ENCODE data around the gene POLG.
A peak's percentile ranks its signal among the peaks of the same experiment; 100 is the strongest.

The POLG gene

DNA sequence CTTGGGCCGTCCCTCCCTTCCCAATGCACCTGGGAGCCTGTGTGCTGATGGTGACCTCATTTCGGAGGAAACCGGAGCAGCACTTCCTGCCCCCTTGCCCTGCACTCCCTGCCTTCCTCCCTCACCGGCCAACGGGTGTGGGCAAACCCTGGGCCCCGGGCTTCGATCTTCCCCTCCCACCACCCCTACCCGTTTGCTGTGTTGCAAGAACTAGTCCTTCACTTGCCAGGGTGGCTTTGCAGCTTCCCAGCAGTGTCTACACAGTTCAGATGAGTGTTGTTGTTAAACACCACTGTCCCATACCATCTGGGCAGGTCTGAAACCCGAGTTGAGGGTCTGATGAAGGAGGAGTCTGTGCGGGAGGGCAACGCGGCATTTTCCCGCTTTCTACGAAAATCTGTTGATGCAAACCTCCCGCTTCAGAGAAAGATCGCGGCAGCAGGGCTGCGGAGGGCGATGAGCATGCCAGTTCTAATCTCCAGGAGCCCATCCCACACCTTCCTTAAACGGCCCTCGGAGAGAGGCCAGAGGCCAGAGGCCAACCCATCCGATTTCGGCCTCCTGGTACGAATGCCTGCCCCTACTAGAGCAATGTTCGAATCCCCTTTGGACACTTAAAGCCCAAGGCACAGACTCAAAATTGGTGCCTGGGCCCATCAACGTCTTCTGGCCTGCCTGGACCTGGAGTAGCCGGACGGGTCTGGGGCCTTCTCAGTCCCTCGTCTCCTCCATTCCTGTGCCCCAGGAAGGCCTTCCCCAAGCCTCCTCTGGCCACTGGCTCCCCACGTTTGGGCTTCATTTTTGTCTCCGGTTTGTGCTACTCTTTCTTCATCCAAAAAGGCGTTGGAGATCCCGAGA is 35.7 kb upstream of the POLG start:
- DNase-seq, result no peak

DNA sequence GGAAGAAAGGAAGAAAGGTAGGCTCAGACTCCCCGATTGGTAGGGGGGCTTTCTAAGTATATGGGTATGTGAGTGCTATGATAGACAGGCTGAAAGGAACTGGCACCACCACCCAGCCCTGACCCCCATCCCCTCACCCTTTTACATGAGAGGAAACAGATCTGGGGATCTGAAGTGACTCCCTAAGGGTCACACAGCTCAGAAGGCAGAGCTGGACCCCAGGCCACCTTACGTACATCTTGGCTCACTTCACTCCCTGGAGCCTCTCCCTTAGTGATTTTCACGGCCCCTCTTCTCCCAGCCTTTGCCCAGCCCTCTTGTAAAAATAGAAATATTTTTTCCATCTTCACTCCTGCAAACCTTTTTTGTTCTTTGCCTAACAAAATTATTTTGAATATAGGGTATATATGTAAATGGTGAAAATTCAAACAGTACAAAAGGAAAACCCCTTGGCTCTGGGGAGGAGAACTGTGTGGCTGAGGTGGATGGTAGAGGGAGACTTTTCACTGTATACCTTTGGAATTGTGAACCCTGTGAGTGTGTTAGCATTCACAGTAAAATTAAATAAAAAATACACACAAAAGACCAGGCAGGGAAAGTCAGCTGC is 34.8 kb upstream of the POLG start:
- DNase-seq, result no peak

DNA sequence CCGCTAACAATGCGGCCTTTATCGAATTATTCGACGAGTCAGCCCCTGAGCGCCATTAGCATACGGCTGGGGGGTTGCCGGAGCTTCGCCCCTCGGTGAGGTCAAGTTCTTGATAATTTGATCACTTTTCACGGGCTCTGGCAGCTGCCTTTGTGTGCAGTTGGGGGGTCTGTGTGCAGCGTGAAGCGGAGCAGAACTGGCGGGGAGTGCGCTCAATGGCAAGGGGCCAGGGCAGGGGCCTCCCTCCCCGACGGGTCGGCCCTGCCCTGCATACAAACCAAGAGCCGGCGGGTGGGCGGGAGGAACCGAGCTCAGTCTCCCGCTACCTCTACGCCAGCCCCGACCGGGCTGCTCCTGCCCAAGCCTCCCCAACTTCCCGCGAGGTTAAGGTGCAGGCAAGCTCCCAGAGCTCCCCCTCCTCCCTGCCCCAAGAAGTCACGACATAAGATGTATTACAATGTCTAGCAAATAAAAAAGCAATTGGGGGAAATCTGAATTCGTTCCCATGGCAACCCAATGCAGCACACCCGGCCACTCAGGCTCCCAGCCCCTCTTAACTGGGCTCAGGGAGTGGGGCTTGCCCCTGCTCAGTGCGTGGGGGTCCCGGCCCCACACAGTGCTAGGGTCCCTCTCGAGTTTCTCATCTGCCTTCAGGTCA is 34.1 kb upstream of the POLG start:
- DNase-seq, result no peak

DNA sequence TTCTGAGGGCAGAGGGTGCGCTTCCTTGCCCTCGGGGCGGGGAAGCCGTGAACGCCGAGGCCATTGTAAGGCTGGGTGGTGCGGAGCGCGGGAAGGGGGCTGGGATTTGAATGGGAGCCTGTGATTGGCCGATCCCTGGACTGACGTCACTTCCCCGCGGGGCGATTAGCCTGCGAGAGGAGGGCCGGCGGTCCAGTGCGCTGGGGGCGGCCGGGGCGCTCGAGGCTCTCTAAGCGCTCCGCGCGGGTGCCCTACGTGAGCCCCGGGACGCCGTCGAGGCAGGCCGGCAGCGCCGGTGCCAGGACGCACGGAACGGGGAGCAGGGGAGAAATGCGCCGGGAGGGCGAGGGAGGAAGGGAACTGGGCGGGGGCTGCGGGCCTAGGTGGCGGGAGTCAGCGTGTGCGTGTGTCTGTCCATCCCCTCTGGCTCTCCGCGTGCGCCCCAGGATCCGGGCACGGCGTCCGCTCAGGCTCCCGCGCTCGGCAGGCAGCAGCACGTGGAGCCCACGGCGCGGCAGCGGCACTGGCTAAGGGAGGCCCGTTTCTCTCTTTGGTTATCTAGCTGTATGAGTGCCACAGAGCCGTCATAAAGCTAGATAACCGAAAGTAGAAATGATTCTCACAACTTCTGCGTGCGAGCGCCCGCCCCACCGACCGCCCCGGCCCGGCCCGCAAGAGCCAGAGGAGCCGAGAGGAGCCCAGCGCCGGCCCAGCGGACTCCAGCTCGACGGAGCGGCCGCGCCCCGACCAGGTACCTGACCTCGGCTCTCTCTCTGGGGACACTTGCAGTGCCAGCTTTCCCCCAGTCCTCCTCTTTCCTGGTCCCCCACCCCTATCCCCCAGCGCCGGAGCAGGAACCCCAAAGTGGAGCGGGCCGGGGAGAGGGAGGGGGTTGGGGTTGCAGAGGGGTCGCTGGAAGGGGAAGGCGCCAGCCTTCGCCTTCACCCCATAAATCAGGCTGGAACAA is 33.1 kb upstream of the POLG start:
- DNase-seq, result no peak

DNA sequence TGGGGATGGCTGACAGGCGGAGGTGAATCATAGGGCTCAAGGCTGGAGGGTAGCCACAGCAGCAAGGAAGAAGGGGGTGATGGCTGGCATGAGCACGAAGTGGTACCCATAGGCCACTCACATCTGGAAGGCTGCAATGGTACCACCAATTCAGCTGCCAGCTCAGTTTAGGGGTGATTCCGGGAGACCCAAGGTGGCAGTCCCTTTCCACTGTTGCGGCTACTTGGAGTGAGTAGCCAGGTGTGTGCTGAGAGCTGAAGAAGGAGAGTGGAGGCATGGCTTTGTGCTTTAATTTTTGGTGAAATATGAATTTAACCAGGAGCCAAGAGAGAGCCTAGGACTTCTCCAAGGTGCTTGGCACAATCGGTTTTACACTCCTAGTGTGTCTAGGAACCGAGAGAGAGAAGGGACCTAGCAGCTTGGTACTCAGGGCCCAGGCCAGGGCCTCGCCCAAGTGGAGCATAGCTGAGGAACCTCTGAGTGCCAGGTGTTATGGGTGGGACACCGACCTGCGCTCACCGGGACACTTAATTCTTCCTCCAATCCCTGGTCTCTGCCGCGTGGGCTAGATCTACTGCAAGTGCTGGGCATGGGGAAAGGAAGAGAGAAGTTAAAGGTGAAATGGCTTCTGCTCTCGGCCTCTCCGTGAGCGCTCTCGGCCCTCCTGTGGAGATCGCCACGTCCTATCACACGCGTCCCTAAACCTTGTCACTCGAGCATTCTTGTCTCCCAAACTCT is 32.2 kb upstream of the POLG start:
- DNase-seq, result no peak

DNA sequence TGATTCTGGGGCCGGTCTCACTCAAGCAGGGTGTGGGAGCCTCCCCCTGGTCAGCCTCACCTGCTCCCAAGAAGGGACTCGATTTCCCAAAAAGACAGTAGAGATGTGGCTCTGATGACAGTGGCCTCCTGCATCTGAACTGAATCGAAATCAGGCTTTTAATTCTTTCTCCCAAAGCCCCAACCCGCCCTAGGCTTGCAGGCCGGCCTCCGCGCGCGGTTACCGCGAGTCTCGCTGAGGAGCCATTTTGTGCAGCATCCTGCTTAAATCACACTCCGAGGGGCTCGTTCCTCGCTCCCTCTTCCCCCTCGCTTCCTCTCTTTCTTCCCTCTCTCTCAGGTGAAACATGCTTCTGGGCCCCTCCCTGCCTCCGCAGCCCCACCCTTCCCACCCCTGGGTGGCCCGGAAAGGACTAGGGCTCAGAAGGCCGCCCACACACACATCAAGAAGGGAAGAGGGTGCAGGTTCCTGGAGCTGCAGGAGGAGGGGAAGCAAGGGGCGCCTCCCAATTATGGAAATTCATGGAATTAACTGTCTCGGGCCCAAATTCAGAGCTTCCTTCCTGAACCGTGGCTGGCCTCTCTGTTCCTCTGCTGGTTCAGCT is 30.9 kb upstream of the POLG start:
- DNase-seq, result no peak

DNA sequence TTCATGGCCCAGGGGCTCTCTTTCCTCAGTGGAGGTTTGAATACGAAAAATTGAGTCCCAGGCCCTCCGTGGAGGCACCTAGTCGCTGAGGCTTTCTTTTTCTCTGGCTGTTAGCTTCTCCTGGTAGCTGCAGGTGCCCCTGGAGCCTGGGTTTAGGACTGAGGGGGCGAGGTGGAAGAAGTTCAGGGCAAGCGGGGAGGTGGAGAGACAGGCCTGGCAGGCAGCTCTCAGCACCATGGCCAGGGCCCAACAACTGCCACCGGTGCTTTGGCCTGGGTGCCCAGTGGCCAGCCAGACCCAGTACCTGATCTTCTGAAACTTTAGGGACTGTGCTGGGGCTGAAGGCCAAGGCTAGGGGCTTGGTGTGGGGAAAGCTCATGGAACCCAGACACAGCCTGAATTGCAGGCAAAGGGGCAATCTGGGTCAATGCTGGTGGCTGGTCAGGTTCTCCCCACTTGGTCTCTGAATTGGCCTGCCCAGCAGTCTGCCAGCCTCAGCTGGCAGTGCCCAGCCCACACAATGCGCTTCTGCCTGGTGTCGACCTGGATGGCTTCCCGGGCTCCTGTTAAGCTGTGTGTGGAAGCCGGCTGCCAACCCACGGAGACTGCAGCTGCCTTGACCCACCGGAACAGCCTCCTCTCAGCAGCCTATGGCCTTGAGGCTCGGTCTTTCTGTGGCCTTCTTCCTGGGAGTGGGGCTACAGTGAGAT is 30.3 kb upstream of the POLG start:
- no peak for DNase-seq

DNA sequence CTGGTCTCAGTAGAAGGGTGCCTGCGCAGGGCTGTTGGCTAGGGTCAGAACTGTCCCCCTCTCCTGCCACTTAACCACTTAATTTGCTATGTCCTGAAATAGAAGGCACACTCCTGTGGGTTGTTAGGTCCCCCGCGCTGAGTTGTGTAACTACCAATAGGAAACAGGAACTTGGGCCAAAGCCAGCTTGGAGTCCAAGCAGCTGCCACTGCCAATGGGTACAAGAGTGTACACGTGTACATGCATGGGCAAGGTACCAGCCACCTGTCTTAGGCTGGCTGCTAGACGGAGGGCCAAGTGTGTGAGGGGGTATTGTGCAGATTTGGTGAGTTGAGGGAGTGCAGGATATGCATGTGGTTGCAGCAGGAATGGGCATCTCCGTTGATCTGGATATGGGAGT is 29.7 kb upstream of the POLG start:
- no peak for DNase-seq

DNA sequence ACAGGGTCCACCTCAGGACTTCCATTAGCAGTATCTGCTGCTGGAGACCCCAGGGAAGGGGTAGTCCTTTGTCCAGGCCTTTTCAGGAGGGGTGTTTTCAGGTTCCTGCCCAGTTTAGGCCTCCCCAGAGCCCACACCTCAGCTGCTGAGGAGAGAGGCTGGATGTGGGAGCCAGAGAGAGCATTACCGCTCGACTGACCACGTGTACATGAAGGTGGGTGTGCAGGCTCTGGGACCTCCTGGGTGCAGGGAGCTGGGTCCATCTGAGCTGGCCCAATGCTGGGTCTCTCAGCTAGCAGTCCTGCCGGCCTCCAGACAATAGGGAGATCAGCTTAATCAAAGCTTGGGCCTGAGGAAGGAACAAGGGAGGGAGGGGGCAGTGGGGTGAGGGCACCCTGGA is 29.1 kb upstream of the POLG start:
- DNase-seq, result no peak

DNA sequence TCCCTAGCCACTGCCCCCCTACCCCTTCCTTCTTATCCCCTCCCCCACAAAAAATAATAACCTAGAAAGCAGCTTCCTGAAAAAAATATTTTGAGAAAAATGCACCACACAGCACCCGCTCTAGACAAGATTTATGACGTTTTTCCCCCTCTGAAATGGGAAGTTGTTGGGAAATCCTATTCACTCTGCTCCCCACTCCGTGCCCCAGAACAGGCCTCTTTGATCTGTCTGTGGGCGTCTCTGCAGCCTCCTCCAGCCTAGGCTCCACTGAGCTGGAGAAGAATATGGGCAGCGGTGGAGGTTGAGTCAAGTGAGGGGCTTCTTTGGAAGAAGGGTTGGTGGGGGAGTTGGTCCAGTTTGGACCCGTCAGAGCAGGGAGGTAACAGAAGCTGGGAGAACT is 28.5 kb upstream of the POLG start:
- DNase-seq, result no peak

DNA sequence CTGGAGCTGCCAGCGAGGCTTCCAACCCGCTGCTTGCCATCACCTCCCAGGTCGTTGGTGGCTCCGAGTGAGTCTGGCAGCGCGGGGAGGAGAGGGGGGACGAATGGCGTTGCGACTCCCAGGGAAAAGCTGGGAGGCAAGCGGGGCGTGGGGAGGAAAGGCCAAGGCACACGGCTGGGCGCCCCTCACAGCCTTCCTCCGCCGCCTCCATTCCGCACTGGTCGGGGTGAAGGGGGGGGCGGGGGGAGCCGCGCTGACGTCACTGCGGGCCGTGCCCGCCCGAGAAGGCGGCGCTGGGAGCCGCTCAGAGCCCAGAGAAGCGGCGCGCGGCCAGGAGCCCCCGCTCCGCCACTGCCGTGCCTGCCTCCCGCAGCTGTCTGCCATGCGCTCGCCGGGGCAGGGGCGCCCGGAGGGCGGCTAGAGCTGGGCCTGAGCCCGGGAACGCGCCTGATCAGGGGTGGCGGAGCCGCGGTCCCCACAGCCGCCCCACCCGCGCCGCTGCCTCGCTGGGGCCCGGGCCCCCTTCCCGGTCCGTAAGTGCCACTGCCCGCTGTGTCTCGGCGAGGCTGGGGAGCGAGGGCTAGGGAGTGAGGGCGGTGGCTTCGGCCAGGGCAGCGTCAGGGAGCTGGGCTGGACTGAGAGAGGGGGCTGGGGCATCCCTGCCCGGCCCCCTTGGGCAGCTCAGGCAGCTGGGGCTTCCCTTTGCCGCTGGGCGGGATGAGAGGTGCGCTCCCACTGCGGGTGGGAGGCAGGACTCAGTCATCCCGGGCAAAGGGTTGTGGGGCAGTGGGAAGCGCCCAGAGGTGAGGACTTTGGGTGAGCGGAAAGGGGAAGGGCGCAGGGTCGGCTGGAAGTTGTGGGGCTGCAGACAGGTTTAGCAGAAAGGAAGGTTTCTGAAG is 27.8 kb upstream of the POLG start:
- no peak for DNase-seq

DNA sequence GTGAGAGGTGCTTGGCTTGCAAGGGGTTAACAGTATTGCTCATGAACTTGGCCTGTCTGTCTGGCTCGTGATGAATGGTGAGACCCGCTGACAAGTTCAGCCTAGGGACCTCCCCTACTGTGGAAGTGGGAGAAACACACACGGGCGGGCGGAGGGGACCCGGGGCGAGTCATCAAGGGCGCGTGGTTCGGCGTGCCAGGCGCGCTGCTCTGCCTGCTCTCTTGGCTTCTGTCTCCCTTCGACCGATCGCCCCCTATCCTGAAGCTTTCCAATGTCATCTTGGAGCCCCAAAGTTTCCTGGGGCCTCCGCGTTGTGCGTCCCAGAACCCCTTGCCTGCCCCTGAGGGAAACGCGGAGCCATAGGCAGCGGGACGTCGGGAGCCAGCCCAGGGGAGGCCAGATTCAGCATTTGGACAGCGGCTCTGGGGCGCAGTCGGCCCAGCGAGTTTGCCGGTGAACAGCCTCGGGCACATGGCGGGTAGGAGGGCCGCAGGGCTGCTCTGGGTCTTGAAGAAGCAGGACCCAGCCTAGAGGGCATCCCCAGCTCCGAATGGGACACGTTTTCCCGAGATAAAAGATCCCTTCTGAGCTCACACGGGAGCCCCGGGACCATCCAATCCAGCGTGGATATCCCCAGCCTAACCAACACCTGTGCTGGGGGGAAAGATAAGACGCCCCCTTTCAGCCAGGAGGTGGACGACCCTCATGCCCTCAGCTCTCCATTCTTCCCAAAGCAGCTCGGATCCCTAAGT is 27.0 kb upstream of the POLG start:
- peak; percentile 83 for DNase-seq

DNA sequence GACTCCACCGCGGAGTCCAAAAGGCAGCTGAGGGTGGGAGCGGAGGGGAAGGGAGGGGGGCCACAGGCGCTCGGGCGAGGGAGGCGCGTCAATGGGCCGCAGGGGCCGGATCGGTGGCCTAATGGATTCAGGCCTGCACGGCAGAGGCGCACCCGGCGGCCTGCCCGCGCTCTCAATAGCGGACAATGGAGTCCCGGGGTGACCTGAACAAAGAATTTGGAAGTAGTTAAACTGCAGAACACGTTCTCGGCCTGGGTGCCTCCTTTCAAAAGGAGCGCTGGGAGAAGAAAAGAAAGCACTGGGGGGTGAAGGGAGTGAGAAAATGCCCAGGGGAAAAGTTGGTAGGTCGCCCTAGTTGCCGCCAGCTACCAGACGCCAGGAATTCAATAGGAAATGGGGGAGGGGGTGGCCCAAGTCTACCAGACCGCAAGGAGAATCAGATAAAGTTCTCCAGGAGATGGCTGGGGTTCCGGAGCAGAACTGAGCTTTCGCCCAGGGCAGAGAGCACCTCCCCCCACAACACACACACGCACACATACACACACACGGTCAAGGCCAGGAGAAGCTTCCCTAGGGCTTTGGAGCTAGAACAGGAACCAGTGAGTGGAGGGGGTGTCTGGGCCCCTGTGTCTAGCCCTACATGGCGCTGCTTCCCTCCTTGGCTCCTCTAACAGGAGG is 25.8 kb upstream of the POLG start:
- no peak for DNase-seq

DNA sequence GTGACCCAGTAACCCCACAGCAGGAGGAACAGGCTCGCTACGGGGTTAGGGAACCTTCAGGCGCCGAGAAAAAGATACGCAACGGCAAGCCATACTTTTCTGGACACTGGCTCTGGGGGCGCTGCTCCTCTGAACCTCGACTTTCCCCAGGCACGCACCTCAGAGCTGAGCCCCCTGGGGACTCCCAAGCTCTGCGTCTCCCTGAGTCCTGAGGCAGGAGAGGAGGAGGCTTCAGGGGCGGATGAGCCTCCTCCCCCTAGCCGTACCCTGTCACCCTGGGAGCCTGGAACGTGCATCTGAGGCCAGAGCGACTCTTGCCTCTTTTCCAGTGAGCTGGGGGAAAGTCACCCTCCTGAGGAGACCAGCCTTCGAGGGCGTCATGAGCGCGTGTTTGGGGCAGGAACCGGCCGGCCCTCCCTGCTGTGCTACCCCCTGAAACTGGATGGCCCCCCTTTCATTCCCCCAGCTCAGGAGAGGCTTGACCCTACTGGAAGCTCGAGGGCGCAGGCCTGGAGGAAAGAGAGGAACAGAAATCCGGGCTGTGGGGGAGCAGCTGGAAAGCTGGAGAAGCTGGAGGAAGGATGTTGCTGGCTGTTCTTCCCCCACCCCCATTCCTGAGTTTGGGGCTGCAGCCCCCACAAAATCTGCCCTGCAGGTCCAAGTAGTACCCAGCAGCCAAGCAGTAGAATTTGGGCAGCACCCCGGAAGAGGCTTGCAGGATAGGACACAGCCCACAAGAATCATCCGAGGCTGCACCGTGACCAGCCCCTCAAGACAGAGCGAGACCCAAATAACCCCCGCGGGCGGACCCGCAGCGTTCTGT is 25.1 kb upstream of the POLG start:
- no peak for DNase-seq

DNA sequence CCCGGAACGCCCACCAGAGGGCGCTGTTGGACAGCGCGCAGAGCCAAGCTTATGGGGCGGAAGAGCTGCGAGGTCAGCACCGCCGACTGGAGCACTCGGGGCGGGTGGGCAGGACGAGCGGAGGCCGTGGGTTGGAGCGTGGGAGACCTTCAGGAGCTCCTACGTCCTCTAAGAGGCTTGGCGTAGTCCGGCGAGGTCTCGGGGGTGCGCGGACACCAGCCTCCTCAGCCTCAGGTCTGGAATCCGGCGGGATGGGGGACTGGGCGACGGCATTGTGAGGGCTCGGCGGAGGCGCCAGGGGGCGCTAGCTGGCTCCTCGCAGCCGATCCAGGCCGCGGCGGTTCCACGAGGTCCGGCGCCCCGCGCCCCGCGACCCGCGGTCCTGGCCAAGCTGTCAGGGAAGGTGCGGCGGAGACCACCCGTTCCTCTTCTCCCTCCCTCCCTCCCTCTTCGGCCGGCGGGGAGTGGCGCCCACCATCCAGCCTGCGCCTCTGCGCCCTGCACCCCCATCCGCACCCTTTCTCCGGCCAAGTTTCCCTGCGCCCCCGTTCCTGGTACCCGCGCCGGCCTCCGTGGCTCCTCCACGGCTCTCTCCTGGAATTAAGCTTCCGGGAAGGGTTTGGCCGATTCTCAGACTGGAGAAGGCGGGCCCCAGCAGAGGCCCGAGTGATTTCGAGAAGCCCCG is 24.3 kb upstream of the POLG start:
- peak; percentile 88 for DNase-seq

DNA sequence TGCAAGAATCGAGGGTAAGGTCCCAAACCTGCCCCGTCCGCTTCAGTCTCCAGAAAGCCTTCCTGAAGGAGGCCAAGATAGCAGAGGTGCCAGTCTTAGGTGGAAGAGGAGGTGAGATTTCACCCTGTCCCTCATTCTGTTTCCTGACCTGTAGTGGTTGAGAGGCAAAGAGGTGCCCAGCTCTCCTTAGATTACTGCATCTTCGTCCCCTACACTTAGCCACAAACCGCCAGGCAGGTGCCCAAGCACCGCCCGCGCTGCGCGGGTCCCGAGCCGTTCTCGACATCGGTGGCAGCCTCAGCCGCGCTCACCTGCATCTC is 23.8 kb upstream of the POLG start:
- DNase-seq, result no peak

DNA sequence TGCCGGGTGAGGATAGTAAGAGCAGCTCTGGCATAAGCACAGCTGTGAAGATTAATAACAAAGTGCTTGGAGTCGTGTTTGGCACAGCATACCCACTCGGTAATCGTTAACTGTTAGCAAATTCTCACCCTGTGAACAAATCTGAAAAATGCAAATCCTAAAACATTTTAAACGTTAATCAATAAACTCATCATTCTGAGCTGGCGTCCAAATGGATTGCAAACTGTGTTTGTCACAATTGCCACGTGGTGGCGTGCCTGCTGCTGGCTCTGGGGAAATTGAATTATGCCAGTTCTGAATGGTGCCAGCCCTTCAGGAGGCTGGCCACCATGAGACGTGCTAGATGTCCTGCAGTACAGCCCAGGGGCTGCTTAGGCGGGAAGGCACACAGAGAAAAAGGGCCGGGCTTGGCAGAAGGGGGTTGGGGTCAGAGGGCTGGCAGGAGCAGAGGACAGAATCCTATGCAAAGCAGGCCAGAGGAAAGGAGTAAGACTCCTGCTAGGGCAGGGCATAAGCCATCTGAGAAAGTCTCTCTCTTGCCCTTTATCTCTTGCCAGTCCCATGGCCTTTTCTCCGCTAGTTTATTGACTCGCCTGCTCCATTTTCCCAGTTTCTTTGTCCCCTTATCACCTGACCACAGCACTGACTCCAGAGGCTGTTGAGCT is 22.1 kb upstream of the POLG start:
- no peak for DNase-seq
